PC-3 (cell line): ENCODE measurements around the gene BLOC1S1.

ENCODE experiments used
- EZH2phosphoT487 ChIP-seq: fragments of 300-600 bp; sonication (generic); IDR thresholded peaks from 2 replicates; pipeline ENCODE4 v1.6.1; 2018; ENCODE audit warnings: mild to moderate bottlenecking, antibody characterized with exemption, low read length, borderline replicate concordance
- TF ChIP-seq, protein P1 (sequence below): fragments of 300-600 bp; sonication (generic); conservative IDR thresholded peaks from 2 replicates; pipeline ENCODE4 v1.5.1; 2017; ENCODE audit warnings: antibody characterized with exemption, low read depth, mild to moderate bottlenecking, low read length

DNA sequence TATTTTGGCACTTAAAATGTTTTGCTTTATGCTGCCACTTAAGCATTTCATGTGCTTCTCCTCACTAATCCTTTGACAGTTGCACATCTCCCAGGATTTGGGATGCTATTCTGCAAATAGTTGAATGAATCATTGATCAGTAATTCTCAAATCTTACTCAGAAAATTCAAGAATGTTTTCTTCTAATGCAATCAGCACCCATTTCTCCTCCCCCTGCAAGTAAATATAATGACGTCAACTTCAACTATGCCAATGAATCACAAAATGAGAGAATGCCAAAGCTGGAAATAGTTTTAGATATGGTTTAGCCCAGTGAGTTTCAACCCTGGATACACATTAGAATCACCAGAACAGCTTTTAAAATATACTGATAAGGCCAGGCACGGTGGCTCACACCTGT lies 2.1 kb upstream of the BLOC1S1 start:
- no peak for TF ChIP-seq EZH2phosphoT487
- TF ChIP-seq, protein P1, sequence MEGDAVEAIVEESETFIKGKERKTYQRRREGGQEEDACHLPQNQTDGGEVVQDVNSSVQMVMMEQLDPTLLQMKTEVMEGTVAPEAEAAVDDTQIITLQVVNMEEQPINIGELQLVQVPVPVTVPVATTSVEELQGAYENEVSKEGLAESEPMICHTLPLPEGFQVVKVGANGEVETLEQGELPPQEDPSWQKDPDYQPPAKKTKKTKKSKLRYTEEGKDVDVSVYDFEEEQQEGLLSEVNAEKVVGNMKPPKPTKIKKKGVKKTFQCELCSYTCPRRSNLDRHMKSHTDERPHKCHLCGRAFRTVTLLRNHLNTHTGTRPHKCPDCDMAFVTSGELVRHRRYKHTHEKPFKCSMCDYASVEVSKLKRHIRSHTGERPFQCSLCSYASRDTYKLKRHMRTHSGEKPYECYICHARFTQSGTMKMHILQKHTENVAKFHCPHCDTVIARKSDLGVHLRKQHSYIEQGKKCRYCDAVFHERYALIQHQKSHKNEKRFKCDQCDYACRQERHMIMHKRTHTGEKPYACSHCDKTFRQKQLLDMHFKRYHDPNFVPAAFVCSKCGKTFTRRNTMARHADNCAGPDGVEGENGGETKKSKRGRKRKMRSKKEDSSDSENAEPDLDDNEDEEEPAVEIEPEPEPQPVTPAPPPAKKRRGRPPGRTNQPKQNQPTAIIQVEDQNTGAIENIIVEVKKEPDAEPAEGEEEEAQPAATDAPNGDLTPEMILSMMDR = no peak
